T-helper 1 cell (primary cell): ENCODE data around the gene SPG7.
"Not testable (repeated sequence)": the region's sequence is repeated elsewhere in the genome, so short reads cannot be mapped to it uniquely, and the experiment has no call there.

Source experiments
- DNase-seq, 5 donors: peaks; one replicate each; pipeline ENCODE4 v3.0.0-alpha.2; 2012 to 2020

SPG7 gene

DNA sequence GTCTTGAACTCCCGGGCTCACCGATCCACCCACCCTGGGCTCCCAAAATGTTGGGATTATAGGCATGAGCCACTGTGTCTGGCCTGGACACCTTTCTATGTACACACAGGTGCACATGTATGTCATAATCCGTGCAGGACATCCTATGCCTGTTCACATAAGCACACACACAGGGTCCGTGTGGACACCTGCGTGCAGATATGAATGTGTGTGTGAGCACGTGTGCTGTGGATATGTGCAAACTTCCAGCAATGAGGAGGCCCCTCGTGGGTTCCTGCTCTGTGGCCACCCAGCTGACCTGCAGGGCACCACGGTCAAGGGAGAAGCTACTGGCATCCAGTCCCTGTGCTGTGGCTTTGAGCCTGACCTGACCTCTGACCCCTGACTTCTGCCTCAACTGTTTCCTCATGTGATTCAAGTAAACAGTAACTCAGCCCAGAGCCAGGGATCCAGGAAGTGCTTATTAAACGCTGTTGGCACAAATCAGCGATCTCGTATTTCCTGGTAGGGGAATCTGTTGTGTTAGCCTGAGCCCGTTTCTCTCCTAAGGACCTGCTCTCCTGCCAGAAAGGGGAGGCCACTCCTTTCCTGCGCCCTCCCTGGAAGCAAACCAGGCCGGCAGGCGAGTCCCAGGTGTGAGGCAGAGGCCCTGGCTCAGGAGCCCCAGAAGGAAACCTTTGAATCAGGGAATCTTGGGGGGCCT, 73.8 kb downstream of the SPG7 start:
- no peak for DNase-seq

DNA sequence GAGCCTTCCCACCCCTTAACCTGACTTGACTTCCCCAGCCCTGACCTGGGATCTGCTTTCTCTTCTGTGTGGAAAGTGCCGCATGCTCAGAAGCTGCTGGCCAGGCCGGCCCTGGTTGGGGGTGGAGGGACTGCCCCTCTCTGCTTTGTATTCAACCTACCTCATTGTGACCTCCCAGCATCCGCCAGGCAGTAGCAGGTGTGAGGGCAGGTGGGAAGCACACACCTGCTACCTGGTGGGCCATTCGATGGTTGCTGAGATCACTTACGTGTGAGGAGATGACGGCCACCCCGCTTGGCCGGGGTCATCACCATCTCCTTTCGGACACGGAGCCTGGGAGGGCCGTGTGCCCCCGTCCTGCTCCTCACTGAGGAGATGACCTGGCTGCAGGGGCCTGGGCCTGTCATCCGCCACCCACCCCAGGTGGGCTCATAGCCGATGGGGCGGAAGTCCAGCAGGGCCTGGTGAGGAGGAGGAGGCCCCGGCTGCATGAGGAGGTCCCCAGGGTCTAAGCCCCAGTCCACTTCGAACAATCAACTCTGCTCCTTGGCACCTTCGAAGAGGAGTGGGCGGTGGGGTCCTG, 74.5 kb downstream of the SPG7 start:
- no peak for DNase-seq

DNA sequence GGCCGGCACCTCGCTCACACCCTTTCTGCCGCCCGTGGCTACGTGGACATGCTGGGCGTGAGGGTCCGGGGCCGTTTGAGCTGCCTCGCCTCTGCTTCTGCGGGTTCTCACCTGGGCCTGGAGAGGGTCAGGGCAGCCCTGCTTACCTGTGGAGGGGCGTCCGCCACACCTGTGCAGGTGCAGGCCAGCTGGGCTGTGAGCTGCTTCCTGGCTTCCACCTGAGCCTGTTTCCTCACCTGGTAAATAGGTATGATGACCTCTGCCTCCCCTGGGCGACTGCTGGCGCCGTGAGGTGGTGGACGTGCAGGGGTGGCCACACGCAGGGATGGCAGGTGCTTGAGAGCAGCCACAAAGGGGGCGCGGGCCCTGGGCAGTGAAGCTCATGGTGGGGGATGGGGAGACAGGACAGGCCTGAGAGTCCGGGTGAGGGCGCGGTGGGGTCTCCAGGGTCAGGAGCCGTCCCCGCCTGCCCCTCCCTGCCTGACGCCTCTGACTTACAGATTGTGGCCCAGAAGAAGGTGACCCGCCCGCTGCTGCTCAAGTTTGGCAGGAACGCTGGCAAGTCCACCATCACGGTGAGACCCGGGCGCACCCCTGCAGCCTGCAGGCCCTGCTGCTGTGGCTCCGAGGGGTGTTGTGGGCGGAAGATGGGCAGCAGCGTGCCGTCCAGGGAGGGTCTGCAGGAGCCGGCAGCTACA, 75.1 kb downstream of the SPG7 start:
- DNase-seq: no peak

DNA sequence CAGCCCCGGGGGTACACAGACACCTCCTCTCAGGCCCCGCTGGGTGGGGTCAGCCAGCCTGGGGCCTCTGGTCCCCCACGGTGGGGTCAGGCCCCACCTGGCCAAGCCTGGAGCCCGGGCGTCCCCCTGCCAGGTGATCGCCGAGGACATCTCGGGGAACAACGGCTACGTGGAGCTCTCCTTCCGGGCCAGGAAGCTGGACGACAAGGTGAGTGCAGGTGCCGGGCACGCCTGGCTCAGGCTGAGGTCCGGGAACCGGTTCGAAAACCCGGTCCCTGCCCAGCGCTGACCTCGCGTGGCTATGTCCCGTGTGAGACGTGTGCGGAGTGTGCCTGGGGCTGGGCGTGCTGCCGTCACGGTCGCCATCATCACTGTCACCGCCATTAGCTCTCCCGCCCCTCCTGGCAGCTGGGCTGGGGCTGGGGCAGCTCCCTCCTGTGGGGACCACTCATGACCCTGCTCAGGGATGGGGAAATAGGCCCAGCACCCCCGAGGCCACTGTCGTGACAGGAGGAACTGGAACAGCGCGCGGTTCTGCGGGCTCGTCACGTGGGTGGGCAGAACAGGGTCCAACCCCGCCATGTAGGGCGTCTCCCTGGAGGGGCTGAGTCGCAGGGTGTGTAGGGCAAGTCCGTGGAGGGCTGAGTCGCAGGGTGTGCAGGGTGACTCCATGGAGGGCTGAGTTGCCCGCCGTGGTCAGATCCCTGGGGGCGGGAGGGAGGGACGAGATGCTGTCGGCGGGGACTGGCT, 75.9 kb downstream of the SPG7 start:
- DNase-seq: no peak

DNA sequence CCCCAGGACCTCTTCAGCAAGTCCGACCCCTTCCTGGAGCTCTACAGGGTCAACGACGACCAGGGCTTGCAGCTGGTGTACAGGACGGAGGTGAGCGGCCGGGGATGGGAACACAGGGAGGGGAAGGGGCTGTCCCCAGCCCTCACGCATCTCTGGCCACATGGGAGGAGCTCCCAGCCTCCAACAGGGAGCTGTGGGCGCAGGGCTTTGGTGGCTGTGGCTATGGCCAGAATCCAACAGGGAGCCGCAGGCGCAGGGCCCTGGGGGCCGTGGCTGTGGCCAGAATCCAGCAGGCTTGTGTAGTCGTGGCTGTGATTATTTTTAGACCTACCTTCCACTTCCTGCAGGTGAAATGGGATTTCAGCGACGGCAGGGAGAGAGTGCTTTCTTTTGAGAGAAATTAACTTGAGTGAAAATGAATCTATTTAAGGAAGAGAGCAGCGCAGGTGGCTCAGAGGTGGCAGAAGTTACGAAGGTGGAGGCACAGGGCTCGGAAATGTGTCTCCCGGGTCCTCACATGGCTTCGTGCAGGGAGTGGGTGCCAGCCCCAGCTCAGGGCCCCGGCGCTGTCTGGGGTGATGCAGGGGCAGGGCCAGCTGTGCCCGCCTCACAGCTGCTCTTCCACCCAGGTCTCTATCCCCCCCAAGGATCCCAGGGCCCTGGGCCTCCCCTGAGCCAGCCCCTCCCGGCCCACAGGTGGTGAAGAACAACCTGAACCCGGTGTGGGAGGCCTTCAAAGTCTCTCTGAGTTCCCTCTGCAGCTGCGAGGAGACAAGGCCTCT, 76.8 kb downstream of the SPG7 start:
- DNase-seq: no peak

DNA sequence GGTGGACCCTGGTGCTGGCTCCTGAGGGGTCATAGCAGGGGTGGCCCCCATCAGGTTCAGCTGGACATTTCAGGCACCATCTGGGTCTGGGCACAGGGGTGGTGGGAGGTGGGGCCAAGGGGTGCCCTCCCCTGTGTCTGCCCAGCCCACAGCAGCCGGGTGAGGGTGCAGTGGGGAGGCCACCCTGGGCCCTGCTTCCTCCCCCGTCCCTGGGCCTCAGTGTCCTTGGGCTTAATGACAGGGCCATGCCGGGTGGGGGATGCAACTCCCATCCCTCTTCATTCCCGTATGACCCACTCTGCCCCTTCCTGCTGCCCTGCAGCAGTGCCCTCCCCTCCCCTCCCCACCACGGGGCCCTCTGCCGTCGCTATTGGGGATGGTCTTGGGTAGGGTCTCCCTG, 78.0 kb downstream of the SPG7 start:
- no peak for DNase-seq

DNA sequence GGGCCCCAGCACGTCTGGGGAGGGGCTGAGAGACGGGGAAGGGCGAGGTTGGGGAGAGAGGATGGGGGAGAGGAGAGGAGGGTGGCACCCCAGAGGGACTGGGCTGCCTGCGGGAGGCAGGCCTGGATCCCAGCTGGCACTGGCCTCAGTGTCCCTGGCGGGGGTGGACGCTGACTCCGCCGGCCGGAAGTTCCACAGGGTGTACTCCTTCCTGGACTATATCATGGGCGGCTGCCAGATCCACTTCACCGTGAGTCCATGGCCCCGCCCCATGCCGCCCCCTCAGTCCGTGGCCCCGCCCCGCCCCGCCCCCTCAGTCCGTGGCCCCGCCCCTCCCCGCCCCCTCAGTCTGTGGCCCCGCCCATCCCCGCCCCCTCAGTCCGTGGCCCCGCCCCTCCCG, 78.7 kb downstream of the SPG7 start:
- DNase-seq: peak in 1 of 5 donors; percentile 43

DNA sequence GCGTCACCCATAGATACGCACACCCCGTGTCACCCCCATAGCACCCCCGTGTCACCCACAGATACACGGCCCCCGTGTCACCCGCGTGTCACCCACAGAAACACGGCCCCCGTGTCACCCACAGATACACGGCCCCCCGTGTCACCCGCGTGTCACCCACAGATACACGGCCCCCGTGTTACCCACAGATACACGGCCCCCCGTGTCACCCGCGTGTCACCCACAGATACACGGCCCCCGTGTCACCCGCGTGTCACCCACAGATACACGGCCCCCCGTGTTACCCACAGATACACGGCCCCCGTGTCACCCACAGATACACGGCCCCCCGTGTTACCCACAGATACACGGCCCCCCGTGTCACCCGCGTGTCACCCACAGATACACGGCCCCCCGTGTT, 79.5 kb downstream of the SPG7 start:
- not testable (repeated sequence) for DNase-seq

DNA sequence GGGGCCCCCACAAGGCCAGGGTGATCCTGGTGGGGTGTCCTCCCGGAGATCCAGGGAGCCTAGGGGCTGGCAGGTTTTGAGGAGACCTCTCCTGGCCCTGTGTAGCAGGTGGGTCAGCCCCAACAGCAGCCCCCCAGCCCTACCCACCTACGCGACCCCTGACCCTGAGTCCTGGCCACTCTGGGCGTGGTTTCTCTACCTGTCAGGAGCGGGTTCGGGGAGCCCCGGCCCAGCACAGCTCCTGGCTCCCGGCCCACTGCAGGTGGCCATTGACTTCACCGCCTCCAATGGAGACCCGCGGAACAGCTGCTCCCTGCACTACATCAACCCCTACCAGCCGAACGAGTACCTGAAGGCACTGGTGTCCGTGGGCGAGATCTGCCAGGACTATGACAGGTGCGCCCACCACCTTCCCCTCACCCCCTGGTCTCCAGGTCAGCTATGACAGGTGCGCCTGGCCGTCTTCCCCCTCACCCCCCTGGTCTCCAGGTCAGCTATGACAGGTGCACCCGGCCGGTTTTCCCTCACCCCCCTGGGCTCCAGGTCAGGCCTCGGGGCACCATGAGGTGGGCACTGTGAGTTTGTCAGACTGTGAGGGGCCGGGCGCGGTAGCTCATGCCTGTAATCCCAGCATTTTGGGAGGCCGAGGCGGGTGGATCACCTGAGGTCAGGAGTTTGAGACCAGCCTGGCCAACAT, 80.4 kb downstream of the SPG7 start:
- no peak for DNase-seq

DNA sequence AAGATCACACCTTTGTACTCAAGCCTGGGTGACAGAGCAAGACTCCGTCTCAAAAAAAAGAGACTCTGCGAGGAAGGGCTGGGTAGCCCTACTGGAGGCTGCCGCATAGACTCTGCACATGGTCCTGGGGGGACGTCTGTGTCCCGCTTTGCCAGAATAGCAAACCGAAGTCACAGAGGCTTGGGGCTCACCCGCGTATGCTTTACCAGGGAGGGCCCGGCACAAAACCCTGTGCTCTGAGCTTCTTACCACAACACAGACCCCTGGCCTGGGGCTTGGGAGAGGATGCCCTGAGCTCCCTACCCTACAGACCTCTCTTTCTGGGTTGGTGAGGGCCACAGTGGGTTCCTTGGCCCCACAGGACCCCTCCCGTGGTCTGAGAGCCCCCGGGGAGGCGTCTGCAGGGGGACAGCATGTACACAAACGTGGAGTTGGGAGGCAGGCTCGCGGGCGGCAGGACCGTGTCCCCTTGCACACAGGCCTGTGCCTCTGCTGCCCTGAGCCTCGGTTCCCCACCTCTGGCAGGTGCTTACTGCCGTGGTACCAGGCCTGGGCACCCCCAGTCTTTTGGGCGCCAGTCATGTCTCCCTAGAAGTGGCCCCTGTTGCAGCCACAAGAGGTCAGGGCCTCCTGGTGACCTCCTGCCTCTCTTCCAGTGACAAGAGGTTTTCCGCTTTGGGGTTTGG, 81.2 kb downstream of the SPG7 start:
- DNase-seq: no peak

DNA sequence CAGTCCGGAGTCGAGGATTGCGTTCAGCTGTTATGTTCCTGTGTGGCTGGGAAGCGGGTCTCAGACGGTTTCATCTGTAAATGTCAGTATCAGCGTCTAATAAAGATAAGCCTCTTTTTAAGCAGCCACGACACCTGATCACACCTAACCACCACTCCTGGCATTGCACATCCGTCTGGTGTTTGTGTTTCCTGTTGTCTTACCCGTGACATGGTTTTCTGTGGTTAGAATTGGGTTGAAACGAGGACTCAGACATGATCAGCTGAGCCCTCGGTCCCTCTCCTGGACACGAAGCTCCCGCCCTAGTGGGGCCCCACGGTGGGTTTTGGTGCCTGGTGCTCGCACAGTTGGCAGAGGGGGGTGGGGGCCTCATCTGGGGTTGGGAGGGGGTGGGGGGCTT, 85.6 kb downstream of the SPG7 start:
- DNase-seq: peak in 4 of 5 donors; percentile 50 to 74 (median 52)

DNA sequence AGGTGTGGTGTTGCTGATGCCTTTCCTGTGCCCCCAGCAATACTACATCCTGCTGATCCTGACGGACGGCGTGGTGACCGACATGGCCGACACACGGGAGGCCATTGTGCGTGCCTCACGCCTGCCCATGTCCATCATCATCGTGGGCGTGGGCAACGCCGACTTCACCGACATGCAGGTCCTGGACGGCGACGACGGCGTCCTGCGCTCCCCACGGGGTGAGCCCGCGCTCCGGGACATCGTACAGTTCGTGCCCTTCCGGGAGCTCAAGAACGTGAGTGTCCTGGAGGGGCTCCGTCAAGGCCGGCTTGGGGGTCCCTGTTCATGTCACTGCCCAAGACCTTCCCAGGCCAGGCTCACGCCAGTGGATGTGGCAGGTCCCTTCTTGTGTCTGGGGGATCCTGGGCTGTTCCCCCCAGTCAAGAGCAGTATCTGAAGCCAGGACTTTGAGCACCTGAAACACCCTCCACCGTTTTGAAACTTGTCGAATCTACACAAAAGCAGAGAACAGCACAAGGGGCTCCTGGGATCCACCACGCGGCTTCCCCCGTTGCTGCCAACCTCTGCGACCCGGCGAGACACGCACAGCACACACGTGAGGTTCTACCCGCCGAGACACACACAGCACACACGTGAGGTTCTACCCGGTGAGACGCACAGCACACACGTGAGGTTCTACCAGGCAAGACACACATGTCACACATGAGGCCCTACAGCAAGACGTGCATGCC, 87.3 kb downstream of the SPG7 start:
- no peak for DNase-seq

DNA sequence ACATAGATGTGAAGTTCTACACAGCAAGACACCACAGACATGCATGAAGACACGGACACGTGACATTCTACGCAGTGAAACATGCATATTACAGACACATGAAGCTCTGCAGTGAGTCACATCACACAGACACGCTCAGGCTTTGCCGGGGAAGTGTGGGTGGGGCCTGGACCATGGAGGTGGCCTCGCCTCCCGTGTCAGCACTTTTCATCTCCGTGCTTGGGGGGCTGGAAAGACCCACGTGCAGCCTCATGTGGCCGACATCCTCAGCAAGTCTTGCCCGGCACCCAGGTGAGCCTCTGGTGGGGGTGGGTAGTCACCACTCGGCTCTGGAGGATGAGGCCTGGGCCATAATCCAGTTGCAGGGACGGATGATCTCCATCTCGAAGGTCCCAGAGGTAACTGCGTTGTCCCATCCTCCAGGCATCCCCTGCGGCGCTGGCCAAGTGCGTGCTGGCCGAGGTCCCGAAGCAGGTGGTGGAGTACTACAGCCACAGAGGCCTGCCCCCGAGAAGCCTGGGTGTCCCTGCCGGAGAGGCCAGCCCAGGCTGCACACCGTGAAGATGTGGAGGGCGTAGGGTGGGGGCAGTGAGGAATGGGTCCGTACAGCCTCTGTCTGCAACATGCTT, 88.0 kb downstream of the SPG7 start:
- no peak for DNase-seq

DNA sequence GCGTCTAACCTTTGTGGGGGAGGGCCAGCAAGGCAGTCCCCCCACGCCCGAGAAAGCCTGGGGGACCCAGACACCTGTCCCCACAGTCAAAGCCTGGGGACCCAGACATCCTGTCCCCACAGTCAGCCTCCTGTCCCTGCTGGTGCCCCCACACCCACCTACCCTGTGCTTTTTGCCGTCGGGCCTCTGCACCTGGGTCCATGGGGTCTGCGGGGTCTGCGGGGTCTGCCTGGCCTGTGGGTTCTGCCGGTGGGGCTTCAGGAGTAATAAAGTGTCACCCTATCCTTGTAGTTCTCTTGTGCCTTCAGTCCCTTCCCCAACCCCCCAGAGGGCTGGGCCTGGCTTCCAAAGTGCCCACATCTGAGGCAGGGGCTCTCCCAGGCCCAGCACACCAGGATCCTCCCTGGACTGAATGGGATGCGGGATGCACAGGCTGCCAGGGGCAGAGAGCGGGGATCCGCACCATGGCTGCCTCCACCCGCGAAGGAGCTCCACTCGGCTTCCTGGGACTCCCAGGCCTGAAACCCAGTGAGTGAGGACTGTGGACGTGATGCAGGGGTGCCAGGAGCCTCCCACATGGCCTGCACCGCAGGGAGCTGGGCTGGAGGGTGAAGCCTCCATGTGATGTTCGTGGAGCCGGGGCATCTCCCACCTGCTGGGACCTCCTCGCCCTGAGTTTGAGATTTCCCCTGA, 88.9 kb downstream of the SPG7 start:
- no peak for DNase-seq

DNA sequence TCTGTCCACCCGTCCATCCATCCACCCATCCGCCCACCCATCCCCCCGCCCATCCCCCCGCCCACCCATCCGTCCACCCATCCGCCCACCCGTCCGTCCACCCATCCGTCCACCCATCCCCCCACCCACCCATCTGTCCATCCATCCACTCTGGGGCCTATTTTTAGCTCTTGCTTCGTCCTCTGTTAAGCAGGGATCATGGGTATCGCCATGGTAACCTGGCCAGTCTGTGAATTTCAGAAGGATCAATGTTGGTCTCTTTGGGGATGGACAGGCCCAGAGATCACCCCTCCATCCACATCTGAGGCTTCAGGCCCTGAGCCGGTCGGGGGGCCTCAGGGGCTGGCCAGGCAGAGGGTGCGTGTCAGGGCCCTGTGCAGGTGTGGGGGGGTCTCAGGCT, 90.0 kb downstream of the SPG7 start:
- peak in 1 of 5 donors; percentile 30 for DNase-seq

DNA sequence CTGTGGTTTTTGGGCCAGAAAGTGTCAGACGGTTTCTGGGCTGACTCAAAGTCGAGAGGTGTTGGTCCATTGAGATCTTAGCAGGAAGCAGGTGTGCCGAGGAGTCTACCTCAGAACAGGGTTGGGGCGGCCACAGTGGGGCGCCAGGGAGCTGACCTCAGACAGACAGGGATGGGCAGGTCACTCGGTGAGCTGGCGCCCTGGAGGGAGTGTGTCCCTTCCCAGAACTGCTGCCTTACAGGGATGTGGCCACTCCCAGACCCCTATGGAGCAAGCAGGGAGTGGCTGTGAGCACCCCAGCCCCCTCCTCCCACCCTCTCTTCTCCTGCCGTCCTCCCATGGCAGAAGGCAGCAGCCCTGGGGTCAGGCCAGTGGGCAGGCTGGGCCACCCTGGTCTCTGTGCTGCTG, 91.3 kb downstream of the SPG7 start:
- peak in 1 of 5 donors; percentile 29 for DNase-seq

DNA sequence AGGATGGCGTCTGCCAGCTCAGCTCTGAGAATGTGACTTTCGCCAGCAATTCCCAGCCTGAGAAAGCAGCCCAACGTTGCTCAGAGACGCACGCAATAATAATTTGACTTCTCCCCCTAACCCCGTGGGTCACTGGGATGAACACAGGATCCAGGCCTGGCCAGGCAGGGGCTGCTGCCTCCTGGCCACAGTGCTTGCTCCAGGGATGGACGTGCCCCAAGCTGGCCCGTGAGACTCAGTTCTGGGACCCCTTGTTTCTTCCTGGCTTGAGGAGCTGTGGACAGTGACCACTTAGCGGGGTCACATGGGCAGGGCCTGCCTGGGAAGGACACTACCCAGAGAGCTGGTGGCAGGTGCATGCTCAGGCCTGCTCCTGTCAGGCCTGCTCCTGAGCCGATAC, 91.7 kb downstream of the SPG7 start:
- DNase-seq: no peak

DNA sequence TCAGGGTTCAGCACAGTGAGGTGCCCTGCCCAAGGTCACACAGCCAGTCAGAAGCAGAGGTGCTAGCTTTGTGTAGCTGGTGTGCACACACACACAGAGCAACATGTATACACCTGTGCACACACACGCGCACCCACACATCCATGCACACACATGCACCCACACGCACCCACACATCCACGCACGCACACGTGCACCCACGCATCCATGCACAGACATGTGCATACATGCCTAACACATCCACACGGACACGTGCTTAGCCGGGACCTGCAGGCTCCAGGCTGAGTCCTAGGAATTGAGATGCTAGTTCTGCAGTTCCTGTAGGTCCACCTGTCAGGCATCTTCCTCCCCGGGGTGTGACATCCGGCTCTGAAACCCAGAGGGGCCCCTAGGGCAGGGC, 92.2 kb downstream of the SPG7 start:
- no peak for DNase-seq

DNA sequence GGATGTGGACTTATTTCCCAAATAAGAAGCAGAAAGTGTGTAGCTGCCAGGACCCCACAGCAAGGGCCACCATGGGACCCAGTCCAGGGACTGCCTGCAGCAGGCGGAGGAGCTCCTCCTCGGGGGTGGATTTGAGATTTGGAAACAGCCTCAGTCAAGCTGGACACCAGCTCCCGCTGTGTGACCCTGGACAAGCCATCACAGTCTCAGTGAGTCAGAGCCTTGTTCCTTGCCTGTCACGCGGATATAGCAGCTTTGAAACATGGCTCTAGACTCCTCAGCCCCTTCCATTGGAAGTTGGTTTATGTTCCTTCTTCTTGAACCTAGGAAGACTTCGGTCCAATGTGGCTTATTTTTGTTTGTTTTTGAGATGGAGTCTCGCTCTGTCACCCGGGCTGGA, 92.8 kb downstream of the SPG7 start:
- DNase-seq: no peak

DNA sequence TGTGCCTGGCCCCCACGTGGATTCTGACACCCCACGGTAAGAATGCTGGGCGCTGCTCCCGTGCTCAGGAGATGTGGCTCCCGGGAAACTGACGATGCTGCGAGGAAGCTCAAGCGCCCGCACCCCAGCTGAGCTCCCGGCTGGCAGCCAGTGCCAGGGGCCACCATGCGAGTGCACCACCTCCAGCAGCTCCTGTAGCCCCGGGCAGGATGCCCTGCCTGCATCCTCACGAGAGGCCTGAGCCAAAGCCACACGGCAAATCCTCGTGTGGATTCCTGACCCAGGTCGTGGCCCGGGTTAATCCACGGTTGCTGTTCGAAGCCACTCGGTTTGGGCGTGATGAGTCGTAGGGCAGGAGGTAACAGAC, 93.7 kb downstream of the SPG7 start:
- DNase-seq: no peak
